Muscle of leg (tissue), 11 donors: ENCODE measurements around the gene SREBF1. TPM values are rescaled to one million over a fixed set of nuclear protein-coding genes. Genes with fewer than 3 reads are reported as not detected.
"Not testable (repeated sequence)": the region's sequence is repeated elsewhere in the genome, so short reads cannot be mapped to it uniquely, and the experiment has no call there.

Source experiments
- DNase-seq: peaks from one replicate; pipeline ENCODE4 v3.0.0; 2013
- H3K27ac ChIP-seq: one replicate; pipeline ENCODE4 v1.5.1; 2013; ENCODE audit warnings: mild to moderate bottlenecking, low read length, control low read depth
- H3K27me3 ChIP-seq: one replicate; pipeline ENCODE4 v1.6.1; 2013; ENCODE audit warnings: low read length; ENCODE audit not compliant: control insufficient read depth, insufficient read depth
- H3K36me3 ChIP-seq: one replicate; pipeline ENCODE4 v1.6.1; 2013; ENCODE audit warnings: low read length; ENCODE audit not compliant: control insufficient read depth, insufficient read depth
- H3K4me1 ChIP-seq: one replicate; pipeline ENCODE4 v1.6.1; 2013; ENCODE audit warnings: low read length; ENCODE audit not compliant: control insufficient read depth, insufficient read depth
- H3K4me3 ChIP-seq: one replicate; pipeline ENCODE4 v1.5.1; 2013; ENCODE audit warnings: low read length, control low read depth
- H3K9me3 ChIP-seq: replicated peaks from 2 replicates; pipeline ENCODE4 v1.6.1; 2013; ENCODE audit warnings: low read depth, low read length; ENCODE audit not compliant: control insufficient read depth
- WGBS: methylation state at CpG from one replicate; pipeline ENCODE4 v1.1.5; 2013; ENCODE audit warnings: missing lambda C conversion rate; ENCODE audit not compliant: insufficient coverage; 5-methylcytosine and 5-hydroxymethylcytosine counted together
- polyA plus RNA-seq, 8 donors: library from polyadenylated mRNA; unstranded; fragments of 120-200 nt; gene quantifications; one replicate each; pipeline versions ENCODE4 v1.2.1 to v1.2.3, GENCODE V29; 2013; ENCODE audit warnings: inconsistent platforms in 1 of 8, low replicate concordance in 1 of 8; ENCODE audit not compliant: insufficient read length in 8 of 8, insufficient read depth in 1 of 8
- total RNA-seq: library from RNA; stranded (reverse); fragments of 120-200 nt; gene quantifications from one replicate; pipeline ENCODE4 v1.2.4, GENCODE V29; 2013

The SREBF1 gene
- total and polyA plus RNA-seq, 9 donors, result 16.1 to 48.7 (median 33.4) TPM

DNA sequence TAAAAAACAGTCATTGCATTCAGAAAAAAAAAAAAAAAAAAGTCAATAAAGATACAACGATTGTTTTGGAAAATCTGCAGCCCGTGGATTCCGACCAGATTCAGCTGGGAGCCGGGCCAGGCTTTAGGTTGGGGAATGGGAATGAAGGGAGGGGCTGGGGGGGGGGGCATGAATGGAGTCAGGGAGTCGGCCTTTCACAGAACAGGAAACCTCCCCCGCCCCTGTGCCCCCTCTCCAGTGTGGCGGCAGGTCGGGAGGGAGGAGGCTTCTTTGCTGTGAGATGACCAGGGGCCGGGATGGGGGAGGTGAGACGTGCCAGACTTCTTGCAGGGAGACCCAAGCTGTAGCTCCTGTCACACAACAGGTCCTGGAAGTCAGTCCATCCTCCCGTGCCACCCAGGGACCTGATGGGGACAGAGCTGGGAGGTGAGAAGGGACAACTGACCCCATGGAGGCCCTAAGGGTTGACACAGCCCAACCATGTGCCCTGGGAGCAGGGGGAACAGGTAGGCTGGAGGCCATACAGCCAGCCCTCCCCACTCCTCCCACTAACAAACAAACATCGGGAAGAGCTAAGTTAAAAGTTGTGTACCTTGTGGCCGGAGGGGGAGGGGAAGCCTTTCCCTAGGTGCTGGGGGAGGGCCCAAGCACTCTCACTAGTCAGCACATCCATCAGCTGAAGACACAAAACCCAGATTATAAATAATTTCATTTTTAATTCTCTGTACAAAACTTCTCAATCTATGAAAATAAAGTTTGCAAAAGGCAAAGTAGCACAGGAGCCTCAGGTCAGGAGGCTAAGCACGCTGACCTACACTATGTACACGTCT is 25.2 kb downstream of the SREBF1 start:
- H3K36me3 ChIP-seq, result peaks cover 52% of the 10 kb centered on the region
- DNase-seq, result peak; percentile 83

DNA sequence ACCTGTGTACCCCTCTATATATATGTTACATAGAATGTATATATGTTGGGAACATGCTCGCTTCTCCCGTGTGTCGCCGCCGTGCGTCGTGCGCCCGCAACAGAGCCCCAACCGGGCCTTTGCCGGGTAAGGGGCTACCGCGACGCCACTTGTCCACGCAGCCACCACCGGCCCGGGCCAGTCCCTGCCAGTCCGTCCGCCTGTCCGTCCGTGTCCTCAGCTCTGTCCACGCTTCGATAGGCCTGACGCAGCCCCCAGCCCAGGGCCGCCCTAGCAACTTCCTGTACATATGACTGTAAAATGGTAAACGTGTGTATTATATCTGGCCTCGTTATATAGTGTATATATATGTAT is 25.9 kb downstream of the SREBF1 start:
- Histone ChIP-seq H3K27me3 (no peaks in the 10 kb centered on the region), H3K36me3 (peaks cover 53% of the 10 kb centered on the region), H3K4me3 (no peak overlapping the region), H3K4me1 (peaks cover 66% of the 10 kb centered on the region), H3K9me3 (no peaks in the 10 kb centered on the region), H3K27ac (peak overlapping the region; percentile 77)
- no peak for DNase-seq
- WGBS, result 49% methylated on average over 21 of the region's 27 CpGs

More for the DNA sequence above, 25.2 kb downstream of the SREBF1 start:
- H3K27ac ChIP-seq, result peak overlapping the region; percentile 79
- H3K4me3 ChIP-seq, result no peak overlapping the region
- H3K4me1 ChIP-seq, result peaks cover 64% of the 10 kb centered on the region
- H3K9me3 ChIP-seq, result no peaks in the 10 kb centered on the region
- no peaks in the 10 kb centered on the region for H3K27me3 ChIP-seq
- WGBS, result 20% methylated on average over 1 of the region's 15 CpGs

DNA sequence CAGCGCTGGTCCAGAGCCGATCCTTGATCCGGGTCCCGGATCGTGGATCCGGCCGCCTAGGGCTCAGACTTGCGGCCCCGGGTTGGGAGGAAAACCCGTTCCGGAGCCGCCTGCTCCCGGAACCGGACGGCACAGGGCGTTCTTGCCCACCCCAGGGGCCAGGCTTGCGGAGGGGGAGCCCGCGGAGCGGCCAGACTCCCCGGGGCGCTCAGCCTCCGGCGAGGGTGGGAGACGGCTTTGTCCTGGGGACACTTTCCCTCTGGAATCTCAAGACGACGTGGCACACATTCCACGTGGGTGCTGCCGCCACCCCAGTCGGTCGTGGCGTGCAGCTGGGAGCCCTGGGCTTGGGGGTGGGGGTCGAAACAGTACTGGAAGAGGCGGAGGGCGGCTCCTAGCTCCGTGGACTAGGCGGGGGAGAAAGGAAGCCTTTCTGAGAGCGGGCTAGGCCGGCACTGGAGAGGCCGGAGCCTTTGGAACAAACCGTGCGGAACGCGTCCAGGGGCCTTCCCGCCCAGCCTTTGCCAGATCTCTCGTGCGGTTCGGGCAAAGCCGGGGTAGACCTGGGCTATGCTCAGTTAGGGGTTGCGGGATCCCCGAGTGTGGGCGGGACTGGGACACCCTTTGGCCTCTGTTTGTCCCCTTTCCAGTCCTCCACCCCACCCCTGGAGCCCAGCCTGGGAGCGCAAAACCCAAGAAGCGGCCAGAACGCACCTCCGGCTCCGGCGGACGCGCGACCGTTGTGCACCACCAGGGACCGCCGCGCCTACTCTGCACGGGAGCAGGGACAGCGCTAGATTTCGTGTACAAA is 26.5 kb downstream of the SREBF1 start:
- Histone ChIP-seq H3K27ac (peak overlapping the region; percentile 77), H3K4me3 (peak overlapping the region; percentile 5), H3K9me3 (no peaks in the 10 kb centered on the region), H3K27me3 (no peaks in the 10 kb centered on the region), H3K4me1 (peaks cover 70% of the 10 kb centered on the region), H3K36me3 (peaks cover 53% of the 10 kb centered on the region)
- WGBS, result 19% methylated on average over 51 of the region's 68 CpGs
- peak; percentile 90 for DNase-seq

- no peaks in the 10 kb centered on the region for H3K27me3 ChIP-seq
- peak overlapping the region; percentile 77 for H3K27ac ChIP-seq
- DNase-seq, result no peak
- no peak overlapping the region for H3K4me3 ChIP-seq
- H3K36me3 ChIP-seq, result peaks cover 48% of the 10 kb centered on the region
- peaks cover 65% of the 10 kb centered on the region for H3K4me1 ChIP-seq
- H3K9me3 ChIP-seq, result no peaks in the 10 kb centered on the region
- WGBS, result 14% methylated on average over 51 of the region's 52 CpGs
Observed at GRCh38 chr17:17809531-17810083, 27.2 kb downstream of the SREBF1 start.

DNA sequence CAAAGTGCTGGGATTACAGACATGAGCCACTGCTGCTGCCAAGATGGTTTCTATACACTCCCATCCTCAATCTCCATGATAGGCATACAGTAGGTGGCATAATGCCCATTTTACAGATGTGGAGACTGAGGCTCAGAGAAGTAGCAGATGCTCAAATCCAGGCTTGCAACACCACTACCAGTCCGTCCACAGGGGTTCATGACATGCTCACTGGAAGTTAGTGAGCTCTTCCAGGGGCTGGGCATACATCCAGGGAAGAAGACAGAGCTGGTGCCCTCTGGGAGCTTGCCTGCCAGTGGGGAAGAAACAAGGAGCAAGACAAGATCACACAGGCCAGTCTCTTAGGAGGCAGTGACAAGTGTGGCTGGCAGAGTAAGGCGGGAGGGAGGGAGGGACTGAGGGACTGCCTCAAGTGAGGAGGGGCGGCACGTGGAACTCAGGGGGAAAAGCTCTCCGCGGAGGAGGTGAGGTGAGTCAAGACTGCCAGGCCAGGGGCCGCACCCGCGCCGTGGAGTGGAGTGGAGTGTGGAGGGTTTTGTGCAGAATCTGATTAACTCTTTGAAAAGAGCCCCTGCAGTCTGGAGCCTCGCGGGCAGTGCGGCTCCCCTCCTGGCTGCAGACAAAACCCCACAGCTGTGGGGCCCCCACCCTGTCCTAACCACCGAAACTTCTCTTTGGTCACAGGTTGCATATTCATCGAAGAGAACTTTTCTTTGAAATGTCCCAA is 27.9 kb downstream of the SREBF1 start:
- WGBS, result 22% methylated on average over 7 of the region's 15 CpGs
- Histone ChIP-seq H3K4me3 (no peak overlapping the region), H3K4me1 (peaks cover 58% of the 10 kb centered on the region), H3K36me3 (peaks cover 47% of the 10 kb centered on the region), H3K9me3 (no peaks in the 10 kb centered on the region), H3K27me3 (no peaks in the 10 kb centered on the region), H3K27ac (no peak overlapping the region)
- peak; percentile 48 for DNase-seq

DNA sequence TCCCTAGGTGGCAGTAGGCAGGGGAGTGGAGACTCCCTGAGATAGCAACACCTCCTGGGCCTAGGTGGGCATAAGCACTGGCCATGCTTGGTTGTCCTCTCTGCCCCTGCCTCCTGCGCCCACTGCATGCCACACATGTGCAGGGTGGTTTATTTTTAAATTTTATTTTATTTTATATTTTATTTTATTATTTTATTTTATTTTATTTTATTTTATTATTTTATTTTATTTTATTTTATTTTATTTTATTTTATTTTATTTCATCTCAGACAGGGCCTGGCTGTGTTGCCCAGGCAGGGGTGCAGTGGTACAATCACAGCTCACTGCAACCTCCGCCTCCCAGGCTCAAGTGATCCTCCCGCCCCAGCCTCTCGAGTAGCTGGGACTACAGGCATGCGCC is 28.6 kb downstream of the SREBF1 start:
- not testable (repeated sequence) for H3K9me3 ChIP-seq, H3K27ac ChIP-seq, H3K4me3 ChIP-seq, DNase-seq, H3K27me3 ChIP-seq
- peaks cover 52% of the 10 kb centered on the region for H3K36me3 ChIP-seq
- no CpG with 5 or more reads among the region's 5 CpGs for WGBS
- H3K4me1 ChIP-seq, result peaks cover 53% of the 10 kb centered on the region

DNA sequence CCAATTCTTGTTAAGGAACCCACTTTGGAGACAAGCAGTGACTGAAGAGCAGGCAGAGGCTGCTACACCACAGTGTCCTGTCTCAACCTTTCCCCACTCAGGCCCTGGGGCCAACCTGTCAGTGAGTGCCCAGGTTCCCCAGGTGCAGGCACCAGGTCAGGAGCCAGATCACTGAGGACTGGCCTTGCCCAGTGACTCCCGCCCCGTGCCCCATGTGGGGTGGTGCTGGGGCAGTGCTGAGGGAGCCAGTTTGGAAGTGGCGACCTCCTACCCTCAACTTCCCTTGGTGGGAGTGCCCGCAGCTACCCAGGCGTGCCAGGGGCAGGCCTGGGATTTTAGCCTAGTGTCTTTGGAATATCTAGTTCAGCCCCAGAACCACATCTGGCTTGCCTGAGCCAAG is 29.3 kb downstream of the SREBF1 start:
- Histone ChIP-seq H3K4me1 (peaks cover 52% of the 10 kb centered on the region), H3K27ac (peak overlapping the region; percentile 3), H3K4me3 (no peak overlapping the region), H3K27me3 (no peaks in the 10 kb centered on the region), H3K36me3 (peaks cover 47% of the 10 kb centered on the region), H3K9me3 (no peaks in the 10 kb centered on the region)
- DNase-seq, result no peak
- 100% methylated on average over 1 of the region's 5 CpGs for WGBS

DNA sequence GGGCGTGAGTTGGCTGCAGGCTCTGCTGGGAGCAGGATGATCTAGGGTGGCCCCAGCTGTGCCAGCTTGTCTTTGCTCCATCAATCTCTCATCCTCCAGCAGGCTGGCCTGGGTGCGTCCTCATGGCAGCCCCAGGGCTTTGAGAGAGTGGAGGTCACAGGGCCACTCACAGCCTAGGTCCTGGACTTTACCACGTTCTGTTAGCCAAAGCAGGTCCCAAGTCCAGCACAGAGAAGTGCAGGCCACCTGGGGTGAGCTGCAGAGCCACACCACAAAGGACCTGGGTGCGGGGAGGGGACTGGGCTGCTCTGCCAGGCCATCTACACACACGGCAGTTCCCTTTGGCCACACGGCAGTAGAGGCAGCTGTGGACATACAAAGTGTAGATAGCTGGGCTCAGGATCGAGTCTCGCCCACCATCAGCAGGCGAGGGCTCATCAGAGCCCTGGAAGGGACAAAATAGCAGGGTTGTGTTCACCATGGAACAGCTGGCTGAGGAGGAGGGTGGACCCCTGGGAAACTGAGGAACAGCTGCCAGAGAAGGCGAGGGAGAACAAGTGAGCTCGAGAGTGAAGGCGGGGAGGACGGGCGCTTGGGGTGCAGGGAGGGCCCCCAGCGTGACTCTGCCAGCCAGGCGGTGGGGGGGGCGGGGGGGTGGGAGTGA is 30.0 kb downstream of the SREBF1 start:
- DNase-seq, result peak; percentile 61
- WGBS, result 47% methylated on average over 7 of the region's 17 CpGs
- H3K4me1 ChIP-seq, result peaks cover 45% of the 10 kb centered on the region
- H3K27ac ChIP-seq, result peak overlapping the region; percentile 49
- no peak overlapping the region for H3K4me3 ChIP-seq
- H3K9me3 ChIP-seq, result no peaks in the 10 kb centered on the region
- no peaks in the 10 kb centered on the region for H3K27me3 ChIP-seq
- peaks cover 46% of the 10 kb centered on the region for H3K36me3 ChIP-seq

DNA sequence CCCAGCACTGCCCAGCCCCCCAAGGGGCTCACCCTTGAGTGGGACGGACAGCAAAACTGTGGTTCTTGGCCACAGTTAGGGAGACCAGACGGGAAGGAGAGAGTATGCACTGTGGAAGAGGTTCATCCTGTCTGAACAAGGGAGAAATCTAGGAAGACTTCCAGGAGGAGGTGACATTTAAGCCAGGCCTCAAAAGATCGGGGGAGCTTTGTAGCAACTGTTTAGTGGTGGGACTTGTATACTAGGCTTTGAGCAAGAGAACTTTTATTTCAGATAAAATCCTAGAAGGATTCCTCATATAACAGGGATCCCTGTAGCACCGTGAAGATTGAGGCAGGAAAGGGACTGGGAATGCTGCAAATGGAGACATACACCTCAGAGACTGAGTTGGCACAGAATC is 30.8 kb downstream of the SREBF1 start:
- Histone ChIP-seq H3K27ac (no peak overlapping the region), H3K36me3 (peaks cover 49% of the 10 kb centered on the region), H3K4me1 (peaks cover 39% of the 10 kb centered on the region), H3K9me3 (no peaks in the 10 kb centered on the region), H3K27me3 (no peaks in the 10 kb centered on the region), H3K4me3 (no peak overlapping the region)
- WGBS, result 80% methylated on average over 1 of the region's 4 CpGs
- DNase-seq, result no peak
